ENCODE results near the gene GPR34.
A peak's percentile ranks its signal among the peaks of the same experiment; 100 is the strongest.

The GPR34 gene

GRCh38 chrX:41677183-41678060 is 11.4 kb upstream of the GPR34 start:
- DNase-seq (ENCODE audit: low read depth) = peak; percentile 49
- no peak for TF ChIP-seq CTCF (conservative IDR thresholded peaks at IDR 0.05; ENCODE audit: low read depth, low read length)
- H3K4me3 ChIP-seq (ENCODE audit: low read depth, low read length) = no peak overlapping the region

DNA sequence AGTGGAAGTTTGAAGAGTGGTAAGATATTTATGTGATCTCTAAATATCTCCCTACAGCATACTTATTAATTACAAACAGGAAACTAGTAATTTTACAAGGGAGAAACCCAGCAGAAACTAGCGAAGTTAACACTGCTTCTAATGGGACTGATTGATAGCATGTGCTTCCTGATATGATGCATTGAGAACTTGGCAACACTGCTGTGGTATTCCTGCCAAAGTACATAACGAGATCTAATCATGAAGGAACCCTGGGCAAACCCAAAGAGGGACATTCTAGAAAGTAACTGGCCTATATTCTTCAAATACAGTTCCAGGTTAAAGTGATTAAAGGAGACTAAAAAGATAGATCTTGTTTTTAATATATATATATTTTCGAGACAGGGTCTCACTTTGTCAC is 4.6 kb upstream of the GPR34 start:
- H3K4me3 ChIP-seq (ENCODE audit: low read depth, low read length) = no peak overlapping the region
- DNase-seq (ENCODE audit: low read depth) = no peak
- no peak for TF ChIP-seq CTCF (conservative IDR thresholded peaks at IDR 0.05; ENCODE audit: low read depth, low read length)

GRCh38 chrX:41684940-41685339 is 3.8 kb upstream of the GPR34 start:
- no peak overlapping the region for H3K4me3 ChIP-seq (ENCODE audit: low read depth, low read length)
- no peak for TF ChIP-seq CTCF (conservative IDR thresholded peaks at IDR 0.05; ENCODE audit: low read depth, low read length)
- no peak for DNase-seq (ENCODE audit: low read depth)

DNA sequence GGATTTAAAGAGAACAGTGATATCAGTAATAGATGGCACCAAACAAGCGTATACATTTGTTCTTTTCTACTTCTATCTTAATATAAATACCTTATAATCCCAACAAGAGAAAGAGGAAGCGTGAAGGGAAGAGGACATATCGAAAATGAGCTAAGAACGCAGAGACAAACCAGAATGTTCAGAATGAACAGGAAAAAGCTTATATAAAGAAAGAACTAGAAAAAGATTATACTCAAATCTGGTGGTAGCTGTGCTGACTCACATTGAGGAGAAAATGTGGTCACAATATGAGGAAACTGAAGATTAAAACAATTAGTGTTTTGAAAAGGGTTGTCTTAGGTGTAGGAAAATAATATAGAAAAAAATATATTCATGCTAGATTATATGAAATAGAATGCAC is 2.0 kb upstream of the GPR34 start:
- DNase-seq (ENCODE audit: low read depth) = no peak
- H3K4me3 ChIP-seq (ENCODE audit: low read depth, low read length) = no peak overlapping the region
- no peak for TF ChIP-seq CTCF (conservative IDR thresholded peaks at IDR 0.05; ENCODE audit: low read depth, low read length)

GRCh38 chrX:41688156-41688555 is 617 bp upstream of the GPR34 start:
- no peak overlapping the region for H3K4me3 ChIP-seq (ENCODE audit: low read depth, low read length)
- TF ChIP-seq CTCF (conservative IDR thresholded peaks at IDR 0.05; ENCODE audit: low read depth, low read length) = no peak
- DNase-seq (ENCODE audit: low read depth) = no peak

GRCh38 chrX:41689711-41690110 is 938 bp downstream of the GPR34 start:
- peak; percentile 62 for DNase-seq (ENCODE audit: low read depth)
- H3K4me3 ChIP-seq (ENCODE audit: low read depth, low read length) = no peak overlapping the region
- TF ChIP-seq CTCF (conservative IDR thresholded peaks at IDR 0.05; ENCODE audit: low read depth, low read length) = no peak

Measured in choroid plexus epithelial cell (primary cell).